Fibroblast of gingiva (primary cell): ENCODE measurements around the gene NFKBIB.

Experiments
- DNase-seq: peaks from one replicate; pipeline ENCODE4 v3.0.0-alpha.2; 2011; ENCODE audit warnings: low read depth

The NFKBIB gene

GRCh38 chr19:38958301-38958700 lies 58.5 kb downstream of the NFKBIB start:
- no peak for DNase-seq
